Common myeloid progenitor, CD34-positive (primary cell): Measurements from ENCODE around the gene DNAH11.

ENCODE experiments used
- CTCF ChIA-PET: fragments of 350-600 bp; sonication (Branson Sonifier 250); formaldehyde crosslinking; loops from one replicate; lab custom pipeline; 2021; ENCODE audit warnings: antibody characterized with exemption; lab: Charles Lee
- POLR2A ChIA-PET: fragments of 350-600 bp; sonication (Branson Sonifier 250); formaldehyde crosslinking; loops from one replicate; lab custom pipeline; 2021; ENCODE audit warnings: antibody characterized with exemption; lab: Charles Lee
- DNase-seq, 3 donors: peaks; one replicate each; pipeline versions ENCODE4 v3.0.0 to v3.0.0-alpha.2; 2013
- H3K27ac ChIP-seq, 2 experiments: 1 replicate in 1 of 2; 2 replicates in 1 of 2; pipeline ENCODE4 v1.7.0; 2013; ENCODE audit warnings: inconsistent platforms in 2 of 2, low read length in 2 of 2, mild to moderate bottlenecking in 2 of 2, low read depth in 1 of 2, moderate library complexity in 1 of 2; ENCODE audit not compliant: severe bottlenecking in 2 of 2, insufficient read depth in 1 of 2, poor library complexity in 1 of 2
- H3K27me3 ChIP-seq, 5 experiments: replicated peaks in 2 of 5; 1 replicate in 3 of 5; 2 replicates in 2 of 5; pipeline versions ENCODE4 v1.6.1 to v1.7.0; 2013; ENCODE audit warnings: low read length in 4 of 5, mild to moderate bottlenecking in 2 of 5, moderate library complexity in 2 of 5, inconsistent platforms in 1 of 5; ENCODE audit not compliant: insufficient read depth in 5 of 5, control insufficient read depth in 4 of 5
- H3K36me3 ChIP-seq, 4 experiments: 1 replicate in 2 of 4; 2 replicates in 2 of 4; pipeline versions ENCODE4 v1.6.1 to v1.7.0; 2013; ENCODE audit warnings: low read length in 3 of 4, control low read depth in 1 of 4, mild to moderate bottlenecking in 1 of 4; ENCODE audit not compliant: control insufficient read depth in 4 of 4, insufficient read depth in 4 of 4
- H3K4me1 ChIP-seq, 4 experiments: 1 replicate in 3 of 4; 2 replicates in 1 of 4; pipeline versions ENCODE4 v1.6.1 to v1.7.1; 2013; ENCODE audit warnings: low read length in 3 of 4, mild to moderate bottlenecking in 3 of 4, control low read depth in 1 of 4, inconsistent platforms in 1 of 4, moderate library complexity in 1 of 4; ENCODE audit not compliant: control insufficient read depth in 4 of 4, insufficient read depth in 4 of 4; ENCODE audit errors: control extremely low read depth in 1 of 4
- H3K4me3 ChIP-seq, 7 experiments: 1 replicate in 4 of 7; 2 replicates in 3 of 7; pipeline versions ENCODE4 v1.5.1 to v1.7.0; 2013; ENCODE audit warnings: mild to moderate bottlenecking in 7 of 7, low read length in 6 of 7, moderate library complexity in 6 of 7, inconsistent platforms in 2 of 7, low read depth in 2 of 7, control low read depth in 1 of 7; ENCODE audit not compliant: insufficient read depth in 4 of 7, control insufficient read depth in 1 of 7; ENCODE audit errors: extremely low read depth in 1 of 7
- H3K9me3 ChIP-seq, 5 experiments: 1 replicate in 4 of 5; 2 replicates in 1 of 5; pipeline versions ENCODE4 v1.6.1 to v1.7.1; 2013; ENCODE audit warnings: low read length in 4 of 5, mild to moderate bottlenecking in 2 of 5, inconsistent platforms in 1 of 5, low read depth in 1 of 5, moderate library complexity in 1 of 5; ENCODE audit not compliant: control insufficient read depth in 4 of 5, insufficient read depth in 2 of 5; ENCODE audit errors: control extremely low read depth in 1 of 5
- WGBS: methylation state at CpG from one replicate; pipeline ENCODE4 v1.1.5; 2013; ENCODE audit not compliant: insufficient coverage; 5-methylcytosine and 5-hydroxymethylcytosine counted together

The DNAH11 gene

DNA sequence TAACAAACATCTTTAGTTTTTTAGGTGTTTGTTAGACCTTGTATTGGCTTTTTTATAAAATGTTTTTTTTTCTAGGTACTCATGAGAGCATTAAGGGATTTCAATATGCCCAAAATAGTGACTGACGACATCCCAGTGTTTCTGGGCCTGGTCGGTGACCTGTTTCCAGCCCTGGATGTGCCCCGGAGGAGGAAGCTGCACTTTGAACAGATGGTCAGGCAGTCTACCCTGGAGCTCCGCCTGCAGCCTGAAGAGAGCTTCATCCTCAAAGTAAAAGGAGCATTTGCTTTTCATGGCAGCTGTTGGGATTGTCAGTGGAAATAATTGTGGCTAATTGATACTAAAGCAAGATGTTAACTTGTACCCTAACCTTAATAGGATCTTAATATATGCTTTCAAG is 161.5 kb downstream of the DNAH11 start:
- Histone ChIP-seq H3K4me3 (no peak overlapping the region), H3K4me1 (no peaks in the 10 kb centered on the region), H3K27ac (no peak overlapping the region), H3K36me3 (no peaks in the 10 kb centered on the region), H3K27me3 (no peaks in the 10 kb centered on the region), H3K9me3 (no peaks in the 10 kb centered on the region)
- WGBS: 94% methylated on average over 2 of the region's 4 CpGs
- POLR2A ChIA-PET: no interaction called here
- no peak for DNase-seq
- CTCF ChIA-PET: no interaction called here

DNA sequence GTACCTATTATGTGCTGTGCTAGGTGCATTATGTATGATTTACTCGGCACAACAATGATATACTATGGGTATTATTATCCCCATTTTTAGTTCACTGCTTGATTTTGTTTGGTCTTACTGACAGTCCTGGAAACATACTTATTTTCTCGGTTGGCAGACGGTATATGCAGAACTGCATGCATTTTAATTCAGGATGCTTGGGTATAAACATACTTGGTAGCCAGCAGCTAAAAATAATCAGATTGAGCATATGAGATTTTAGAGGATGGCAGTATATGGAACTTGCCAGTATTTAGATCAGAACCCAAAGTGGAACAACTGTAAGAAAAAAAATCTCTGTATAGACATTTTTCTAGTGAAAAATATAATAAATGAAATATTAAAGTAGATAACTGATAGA is 163.3 kb downstream of the DNAH11 start:
- H3K36me3 ChIP-seq: no peaks in the 10 kb centered on the region
- POLR2A ChIA-PET: no interaction called here
- no peaks in the 10 kb centered on the region for H3K27me3 ChIP-seq
- no peak for DNase-seq
- CTCF ChIA-PET: no interaction called here
- H3K4me1 ChIP-seq: no peaks in the 10 kb centered on the region
- no peak overlapping the region for H3K4me3 ChIP-seq
- 100% methylated on average over 2 of the region's 3 CpGs for WGBS
- H3K27ac ChIP-seq: no peak overlapping the region
- H3K9me3 ChIP-seq: no peaks in the 10 kb centered on the region

DNA sequence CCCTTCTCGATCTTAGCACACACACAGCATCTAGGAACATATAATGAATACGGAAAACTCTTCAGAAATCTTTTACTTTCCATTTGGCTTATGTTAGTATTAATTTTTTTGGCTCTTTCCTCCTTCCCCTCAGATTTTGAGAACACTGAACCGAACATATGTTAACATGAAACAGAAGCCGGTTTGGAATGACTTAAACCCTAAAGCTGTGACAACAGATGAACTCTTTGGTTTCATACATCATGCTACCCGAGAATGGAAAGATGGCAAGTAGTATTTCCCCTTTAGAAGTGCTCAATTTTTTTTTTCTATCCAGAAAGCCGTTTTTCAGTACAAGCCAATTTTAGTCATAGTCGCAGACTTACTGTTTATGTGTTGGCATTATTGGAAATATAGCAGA is 164.7 kb downstream of the DNAH11 start:
- Histone ChIP-seq H3K9me3 (no peaks in the 10 kb centered on the region), H3K4me1 (no peaks in the 10 kb centered on the region), H3K4me3 (no peak overlapping the region), H3K27ac (no peak overlapping the region), H3K36me3 (no peaks in the 10 kb centered on the region), H3K27me3 (no peaks in the 10 kb centered on the region)
- 95% methylated on average over 3 of the region's 7 CpGs for WGBS
- CTCF ChIA-PET: no interaction called here
- POLR2A ChIA-PET: no interaction called here
- DNase-seq: no peak

DNA sequence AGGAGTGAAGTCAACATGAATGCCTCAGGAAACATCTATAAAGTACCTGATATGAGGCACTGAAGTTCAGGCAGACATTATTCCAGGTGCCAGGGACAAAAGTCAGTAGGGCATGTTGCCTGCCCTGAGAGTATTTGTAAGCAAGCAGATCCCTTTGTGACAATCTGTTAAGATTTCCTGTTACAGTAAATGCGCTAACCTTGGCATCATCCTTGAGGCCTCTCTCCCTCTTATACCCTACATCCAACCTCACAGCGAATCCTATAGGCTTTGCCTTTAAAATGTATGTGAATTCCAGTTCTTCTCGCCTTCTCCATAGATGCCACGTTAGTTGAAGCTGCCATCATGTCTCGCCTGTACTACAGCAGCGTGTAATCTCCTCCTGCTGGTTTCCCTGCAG is 165.3 kb downstream of the DNAH11 start:
- no peaks in the 10 kb centered on the region for H3K27me3 ChIP-seq
- H3K4me1 ChIP-seq: no peaks in the 10 kb centered on the region
- no peak overlapping the region for H3K4me3 ChIP-seq
- H3K9me3 ChIP-seq: no peaks in the 10 kb centered on the region
- no peak for DNase-seq
- no peaks in the 10 kb centered on the region for H3K36me3 ChIP-seq
- H3K27ac ChIP-seq: no peak overlapping the region
- ChIA-PET POLR2A (no interaction called here), CTCF (no interaction called here)
- 100% methylated on average over 3 of the region's 6 CpGs for WGBS

DNA sequence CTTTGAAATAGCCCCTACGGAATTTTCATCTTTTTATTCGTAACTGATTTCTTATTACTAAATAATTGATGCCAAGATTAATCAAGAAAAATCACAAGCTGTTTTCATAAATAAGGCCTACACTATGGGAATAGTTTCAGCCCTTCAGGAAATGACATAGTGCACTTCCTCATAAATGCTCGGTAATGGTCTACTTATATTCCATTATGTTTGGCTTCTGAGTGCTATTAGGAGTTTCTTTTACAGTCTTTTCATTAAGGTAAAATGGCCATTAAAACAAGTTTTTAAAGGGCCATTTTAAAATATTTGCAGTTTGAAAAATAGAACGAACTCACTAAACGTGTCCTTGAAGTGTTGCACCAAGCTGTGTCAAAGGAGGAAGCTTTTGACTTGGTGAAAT is 174.5 kb downstream of the DNAH11 start:
- POLR2A ChIA-PET: no interaction called here
- H3K36me3 ChIP-seq: no peaks in the 10 kb centered on the region
- CTCF ChIA-PET: no interaction called here
- no peak overlapping the region for H3K4me3 ChIP-seq
- no peaks in the 10 kb centered on the region for H3K27me3 ChIP-seq
- 96% methylated on average over 2 of the region's 5 CpGs for WGBS
- no peak for DNase-seq
- no peak overlapping the region for H3K27ac ChIP-seq
- H3K4me1 ChIP-seq: no peaks in the 10 kb centered on the region
- no peaks in the 10 kb centered on the region for H3K9me3 ChIP-seq

DNA sequence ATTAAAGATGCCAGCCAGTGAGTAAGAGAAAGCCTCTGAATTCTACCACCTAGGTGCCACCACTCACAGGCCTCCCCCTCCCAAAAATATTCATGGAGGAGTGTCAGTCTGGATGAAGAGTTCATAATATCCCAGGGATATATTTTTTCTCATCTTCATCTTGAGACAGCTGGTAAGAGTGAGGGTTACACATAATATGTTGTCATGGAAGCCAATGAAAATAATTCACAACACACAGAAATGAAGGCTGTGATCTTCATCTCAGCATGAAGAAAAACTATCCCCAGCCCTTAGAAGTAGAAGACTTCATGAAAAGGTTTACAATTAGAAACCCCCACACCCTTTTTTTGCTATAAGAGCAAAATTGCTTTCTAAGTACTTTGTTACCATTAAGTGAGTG is 175.6 kb downstream of the DNAH11 start:
- H3K9me3 ChIP-seq: no peaks in the 10 kb centered on the region
- ChIA-PET CTCF (no interaction called here), POLR2A (no interaction called here)
- no peak for DNase-seq
- no peak overlapping the region for H3K27ac ChIP-seq
- H3K36me3 ChIP-seq: no peaks in the 10 kb centered on the region
- H3K27me3 ChIP-seq: no peaks in the 10 kb centered on the region
- no peak overlapping the region for H3K4me3 ChIP-seq
- H3K4me1 ChIP-seq: no peaks in the 10 kb centered on the region

DNA sequence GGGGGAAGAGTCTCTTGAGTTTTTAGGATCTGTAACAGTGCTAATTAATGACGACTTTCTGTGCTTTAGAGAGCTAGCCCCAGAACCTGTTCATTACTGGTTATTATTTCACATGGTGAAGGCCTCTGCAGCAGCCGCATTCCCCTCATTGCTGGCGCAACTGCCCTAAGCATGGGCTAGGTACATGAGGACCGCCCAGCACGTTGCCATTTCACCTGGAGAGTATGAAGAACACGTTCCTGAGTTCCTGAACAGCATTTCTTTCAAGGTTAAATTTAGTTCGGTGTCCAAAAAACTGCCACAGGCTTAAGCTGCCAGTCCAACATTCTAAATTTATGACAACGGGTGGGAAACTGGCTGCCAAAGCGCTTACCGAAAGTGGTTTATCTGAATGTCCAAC is 177.0 kb downstream of the DNAH11 start:
- CTCF ChIA-PET: no interaction called here
- no peaks in the 10 kb centered on the region for H3K4me1 ChIP-seq
- WGBS: 94% methylated on average over 9 of the region's 10 CpGs
- H3K27ac ChIP-seq: no peak overlapping the region
- no peaks in the 10 kb centered on the region for H3K27me3 ChIP-seq
- H3K9me3 ChIP-seq: no peaks in the 10 kb centered on the region
- no peak overlapping the region for H3K4me3 ChIP-seq
- POLR2A ChIA-PET: no interaction called here
- no peak for DNase-seq
- H3K36me3 ChIP-seq: no peaks in the 10 kb centered on the region
